AG09319 (cell line): ENCODE measurements around the gene CDKL2.
A peak's percentile ranks its signal among the peaks of the same experiment; 100 is the strongest.

Experiments used
- DNase-seq: peaks from one replicate; pipeline ENCODE4 v3.0.0-alpha.2; 2010; ENCODE audit warnings: low read depth; ENCODE audit errors: extremely low read depth
- TF ChIP-seq, protein P1 (sequence below): IDR thresholded peaks from 2 replicates; pipeline ENCODE4 v1.5.1; 2011; ENCODE audit warnings: low read depth, mild to moderate bottlenecking, inconsistent platforms, low read length, moderate library complexity

The CDKL2 gene

DNA sequence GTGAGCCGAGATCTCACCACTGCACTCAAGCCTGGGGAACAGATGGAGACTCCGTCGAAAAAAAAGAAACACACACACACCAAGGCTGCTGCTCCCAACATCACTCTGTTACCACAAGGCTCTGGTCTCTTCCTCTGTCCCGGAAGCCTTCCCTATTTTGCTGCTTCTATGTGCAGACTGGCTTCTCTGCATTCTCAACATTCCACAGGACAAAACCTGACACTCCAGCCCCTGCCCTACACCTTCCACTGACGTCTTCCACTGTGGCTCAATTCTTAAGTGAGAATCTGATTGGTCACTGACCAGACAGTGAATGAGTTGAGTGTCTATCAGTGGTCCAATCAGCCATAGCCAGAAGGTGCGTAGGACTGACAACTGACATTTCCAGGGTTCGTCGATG, 68.5 kb downstream of the CDKL2 start:
- DNase-seq, result no peak
- TF ChIP-seq, protein P1, sequence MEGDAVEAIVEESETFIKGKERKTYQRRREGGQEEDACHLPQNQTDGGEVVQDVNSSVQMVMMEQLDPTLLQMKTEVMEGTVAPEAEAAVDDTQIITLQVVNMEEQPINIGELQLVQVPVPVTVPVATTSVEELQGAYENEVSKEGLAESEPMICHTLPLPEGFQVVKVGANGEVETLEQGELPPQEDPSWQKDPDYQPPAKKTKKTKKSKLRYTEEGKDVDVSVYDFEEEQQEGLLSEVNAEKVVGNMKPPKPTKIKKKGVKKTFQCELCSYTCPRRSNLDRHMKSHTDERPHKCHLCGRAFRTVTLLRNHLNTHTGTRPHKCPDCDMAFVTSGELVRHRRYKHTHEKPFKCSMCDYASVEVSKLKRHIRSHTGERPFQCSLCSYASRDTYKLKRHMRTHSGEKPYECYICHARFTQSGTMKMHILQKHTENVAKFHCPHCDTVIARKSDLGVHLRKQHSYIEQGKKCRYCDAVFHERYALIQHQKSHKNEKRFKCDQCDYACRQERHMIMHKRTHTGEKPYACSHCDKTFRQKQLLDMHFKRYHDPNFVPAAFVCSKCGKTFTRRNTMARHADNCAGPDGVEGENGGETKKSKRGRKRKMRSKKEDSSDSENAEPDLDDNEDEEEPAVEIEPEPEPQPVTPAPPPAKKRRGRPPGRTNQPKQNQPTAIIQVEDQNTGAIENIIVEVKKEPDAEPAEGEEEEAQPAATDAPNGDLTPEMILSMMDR, result no peak

DNA sequence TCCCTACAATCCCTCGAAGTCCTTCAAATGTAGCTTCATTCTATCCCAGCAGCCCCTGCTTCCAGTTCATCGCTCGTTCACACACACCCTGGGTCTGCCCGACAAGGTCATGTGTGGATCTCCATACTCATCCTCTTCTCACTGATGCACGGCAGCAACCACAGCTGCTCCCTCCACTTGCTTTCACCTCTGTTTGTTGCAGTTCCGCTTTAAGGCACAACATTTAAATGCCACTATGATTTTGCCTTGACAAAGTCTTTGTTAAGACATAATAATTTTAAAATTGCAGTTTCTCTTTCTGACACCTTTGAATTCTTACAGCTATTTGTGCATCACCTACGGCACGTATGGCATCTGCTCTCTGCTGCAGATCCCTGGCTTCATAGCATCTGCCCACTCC, 72.6 kb downstream of the CDKL2 start:
- TF ChIP-seq, protein P1, result no peak
- DNase-seq, result no peak

DNA sequence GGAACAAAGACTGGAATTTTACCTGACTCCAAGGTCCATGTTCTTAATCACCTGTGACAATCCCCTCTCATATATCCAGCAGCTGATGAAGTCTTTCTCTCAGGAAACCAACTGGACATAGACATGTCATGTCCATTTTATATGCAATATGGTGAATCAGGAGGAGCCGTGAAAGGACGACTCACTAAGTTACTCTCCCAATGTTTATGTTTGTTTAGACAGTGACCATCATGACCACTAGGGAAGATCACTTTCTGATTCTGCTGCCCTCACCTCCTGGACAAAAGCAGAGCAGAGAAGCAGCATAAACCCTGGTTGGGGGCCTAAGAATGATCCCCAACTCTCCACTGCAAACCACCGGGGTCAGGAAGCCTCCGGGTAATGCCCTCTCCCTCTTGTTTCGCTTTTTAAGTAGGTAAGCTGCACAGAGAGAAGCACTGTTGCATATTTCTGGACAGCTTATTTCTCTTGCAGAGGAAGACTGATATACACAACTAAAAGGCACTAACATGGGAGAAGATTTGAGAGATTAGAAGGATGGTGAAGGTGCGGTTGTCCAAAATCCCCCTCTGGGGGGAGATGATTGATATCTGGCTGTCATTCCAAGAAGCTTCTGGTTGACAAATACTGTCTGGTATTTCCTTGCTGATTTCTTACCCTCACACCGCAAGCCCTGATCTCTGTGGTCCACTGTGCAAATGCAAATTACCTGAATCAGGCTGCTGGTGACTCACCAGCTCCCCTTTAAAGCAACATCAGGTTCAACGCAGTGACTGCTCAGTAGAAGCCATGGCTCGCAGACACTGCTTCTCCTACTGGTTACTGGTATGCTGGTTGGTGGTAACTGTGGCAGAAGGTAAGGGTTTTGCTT, 74.8 kb downstream of the CDKL2 start, which contains the start of gene ODAPH:
Gene ODAPH, plus strand, starts transcription at position 773 of the 871 bp plus-strand sequence. Its CDS starts 17 bp downstream, at position 790.
- TF ChIP-seq, protein P1, result no peak
- DNase-seq, result no peak

DNA sequence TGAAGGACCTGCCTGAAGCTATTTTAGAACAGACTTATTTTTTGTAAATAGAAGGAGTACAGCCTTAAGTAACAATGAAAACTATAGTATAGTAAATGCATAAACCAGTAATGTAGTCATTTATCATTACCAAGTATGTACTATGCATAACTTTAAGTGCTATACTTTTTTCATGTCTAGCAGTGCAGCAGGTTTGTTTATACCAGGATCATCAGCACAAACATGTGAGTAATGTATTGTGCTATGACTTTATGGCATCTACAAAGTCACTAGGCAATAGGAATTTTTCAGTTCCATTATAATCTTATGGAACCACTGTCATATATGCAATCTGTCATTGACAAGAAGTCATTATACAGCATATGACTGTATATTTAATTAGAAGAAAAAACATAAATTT, 77.9 kb downstream of the CDKL2 start:
- TF ChIP-seq, protein P1, result no peak
- DNase-seq, result no peak

DNA sequence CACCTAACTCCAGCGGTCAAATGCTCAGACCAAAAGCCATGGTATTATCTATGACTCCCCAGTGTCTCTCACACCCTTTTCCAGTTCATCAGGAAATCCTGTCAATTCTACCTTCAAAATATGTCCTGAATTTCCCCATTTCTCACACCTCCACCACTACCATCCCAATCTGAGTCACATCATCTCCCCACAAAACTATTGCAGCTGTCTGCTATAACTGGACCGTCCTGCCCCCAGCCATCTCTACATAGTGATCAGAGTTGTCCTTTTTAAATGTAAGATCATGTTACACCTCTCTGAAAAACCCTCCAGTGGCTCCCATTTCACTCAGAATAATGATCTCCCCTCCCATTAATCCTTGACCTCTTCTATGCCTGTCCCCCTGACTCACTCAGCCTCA, 81.3 kb downstream of the CDKL2 start:
- TF ChIP-seq, protein P1, result no peak
- DNase-seq, result no peak

DNA sequence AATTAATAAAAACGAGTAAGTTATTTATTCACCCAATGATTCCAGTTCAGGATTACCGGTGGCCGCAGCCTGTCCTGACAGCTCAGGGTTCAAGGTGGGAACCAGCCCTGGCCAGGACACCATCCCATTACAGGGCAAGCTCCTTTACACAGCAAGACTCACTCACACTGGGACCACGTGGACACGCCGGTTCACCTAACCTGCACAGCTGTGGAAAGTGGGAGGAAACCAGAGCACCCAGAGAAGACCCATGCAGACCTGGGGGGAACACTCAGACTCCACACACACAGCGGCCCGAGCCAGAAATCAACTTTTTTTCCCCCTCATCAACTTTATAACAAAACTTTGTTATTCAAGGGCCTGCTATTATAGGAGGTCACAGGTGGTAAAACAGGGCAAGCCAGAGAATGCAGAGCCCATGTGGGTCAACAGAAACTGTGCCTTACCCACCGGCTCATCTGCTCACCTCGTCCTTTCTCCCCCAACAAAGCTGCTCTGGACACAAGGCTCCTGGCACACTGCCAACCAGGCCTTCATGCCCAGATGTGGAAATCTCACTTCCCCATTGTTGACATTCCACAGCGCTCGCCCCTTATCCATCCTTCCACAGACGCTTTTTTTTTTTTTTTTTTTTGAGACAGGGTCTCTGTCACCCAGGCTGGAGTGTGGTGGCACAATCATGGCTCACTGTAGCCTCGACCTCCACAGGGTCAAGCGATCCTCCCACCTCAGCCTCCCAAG, 82.5 kb downstream of the CDKL2 start:
- DNase-seq, result no peak
- TF ChIP-seq, protein P1, result no peak

DNA sequence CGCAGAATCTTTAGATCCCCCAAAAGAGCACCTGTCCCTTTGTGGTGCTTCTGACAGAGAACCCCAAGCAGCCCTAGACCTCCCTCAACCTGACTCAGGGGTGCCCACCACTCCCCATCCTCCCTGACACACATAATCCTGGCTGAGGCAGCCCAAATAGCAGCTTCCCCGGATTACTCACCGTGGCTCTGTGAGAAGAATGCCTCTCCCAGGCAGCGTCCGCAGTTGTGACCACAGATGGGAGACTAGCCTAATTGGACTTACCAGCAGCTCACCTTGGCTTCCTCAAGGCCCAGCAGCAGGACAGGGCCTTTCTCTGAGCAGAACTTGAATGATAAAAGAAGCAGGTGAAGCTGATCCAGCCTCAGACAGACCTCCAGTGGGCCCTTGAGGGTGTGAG, 84.8 kb downstream of the CDKL2 start:
- TF ChIP-seq, protein P1, result no peak
- peak; percentile 2 for DNase-seq
